ENCODE measurements around the gene C10orf71. TPM values are rescaled to one million over a fixed set of nuclear protein-coding genes. Genes with fewer than 3 reads are reported as not detected.
A peak's percentile ranks its signal among the peaks of the same experiment; 100 is the strongest.

The C10orf71 gene
- total RNA-seq, 1 donor from 2014 or later: not detected

- TF ChIP-seq CTCF (IDR thresholded peaks at IDR 0.05): no peak
- Histone ChIP-seq H3K4me1 (peaks cover 16% of the 10 kb centered on the region), H3K9me3 (no peaks in the 10 kb centered on the region), H3K27ac (no peak overlapping the region), H3K36me3 (no peaks in the 10 kb centered on the region), H3K27me3 (ENCODE audit: low read depth) (no peaks in the 10 kb centered on the region), H3K4me3 (no peak overlapping the region)
- DNase-seq (no peak), ATAC-seq (peak; percentile 66 to 70)
- intact Hi-C loops (cut with DNase I): no loop called here
Measured at GRCh38 chr10:49360271-49361177, 61.6 kb downstream of the C10orf71 start.

GRCh38 chr10:49361178-49361554 is 62.2 kb downstream of the C10orf71 start:
- no peak for ATAC-seq
- Histone ChIP-seq H3K9me3 (no peaks in the 10 kb centered on the region), H3K36me3 (no peaks in the 10 kb centered on the region), H3K27ac (no peak overlapping the region), H3K4me1 (peaks cover 16% of the 10 kb centered on the region), H3K4me3 (no peak overlapping the region), H3K27me3 (ENCODE audit: low read depth) (no peaks in the 10 kb centered on the region)
- intact Hi-C loops (cut with DNase I): no loop called here
- DNase-seq: no peak
- TF ChIP-seq CTCF (IDR thresholded peaks at IDR 0.05): no peak

GRCh38 chr10:49361735-49362568 is 63.0 kb downstream of the C10orf71 start:
- Histone ChIP-seq H3K4me3 (no peak overlapping the region), H3K4me1 (peaks cover 16% of the 10 kb centered on the region), H3K36me3 (no peaks in the 10 kb centered on the region), H3K27ac (no peak overlapping the region), H3K9me3 (no peaks in the 10 kb centered on the region), H3K27me3 (ENCODE audit: low read depth) (no peaks in the 10 kb centered on the region)
- intact Hi-C loops (cut with DNase I): no loop called here
- TF ChIP-seq CTCF (IDR thresholded peaks at IDR 0.05): no peak
- no peak for ATAC-seq
- no peak for DNase-seq

GRCh38 chr10:49362596-49363260 is 63.8 kb downstream of the C10orf71 start:
- no peak for TF ChIP-seq CTCF (IDR thresholded peaks at IDR 0.05)
- H3K27ac ChIP-seq: peak overlapping the region; percentile 9
- H3K27me3 ChIP-seq (ENCODE audit: low read depth): no peaks in the 10 kb centered on the region
- H3K9me3 ChIP-seq: no peaks in the 10 kb centered on the region
- DNase-seq: no peak
- ATAC-seq: peak; percentile 38 to 51
- peaks cover 16% of the 10 kb centered on the region for H3K4me1 ChIP-seq
- intact Hi-C loops (cut with DNase I): no loop called here
- H3K4me3 ChIP-seq: no peak overlapping the region
- no peaks in the 10 kb centered on the region for H3K36me3 ChIP-seq

- DNase-seq (no peak), ATAC-seq (no peak)
- Histone ChIP-seq H3K9me3 (no peaks in the 10 kb centered on the region), H3K36me3 (no peaks in the 10 kb centered on the region), H3K27ac (peak overlapping the region; percentile 9), H3K4me3 (no peak overlapping the region), H3K27me3 (ENCODE audit: low read depth) (no peaks in the 10 kb centered on the region), H3K4me1 (peaks cover 16% of the 10 kb centered on the region)
- no peak for TF ChIP-seq CTCF (IDR thresholded peaks at IDR 0.05)
- intact Hi-C loops (cut with DNase I): no loop called here
Measured at GRCh38 chr10:49363309-49364031, 64.5 kb downstream of the C10orf71 start.
